ENCODE results near the gene SASS6.

The SASS6 gene

DNA sequence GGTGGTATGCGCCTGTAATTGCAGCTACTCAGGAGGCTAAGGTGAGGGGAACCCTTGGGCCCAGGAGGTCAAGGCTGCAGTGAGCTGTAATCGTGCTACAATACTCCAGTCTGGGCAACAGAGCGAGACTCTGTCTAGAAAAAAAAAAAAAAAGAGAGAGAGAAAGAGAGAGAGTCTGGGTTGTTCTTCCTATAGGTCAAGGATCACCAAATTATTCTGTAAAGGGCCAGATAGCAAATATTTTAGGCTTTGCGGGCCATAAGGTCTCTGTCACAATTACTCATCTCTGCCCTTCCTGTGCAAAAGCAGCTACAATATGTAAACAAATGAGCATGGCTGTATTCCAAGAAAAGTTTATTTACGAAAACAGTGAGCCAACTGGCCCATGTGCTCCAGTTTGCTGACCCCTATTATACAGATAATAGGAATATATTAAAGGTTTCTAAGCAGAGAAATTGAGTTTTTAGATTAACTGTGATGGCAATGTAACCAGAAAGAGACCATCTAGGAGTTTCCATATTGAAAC is 2.1 kb downstream of the SASS6 start:
- H3K36me3 ChIP-seq (ENCODE audit: control insufficient read depth, insufficient read depth, low read length) = no peaks in the 10 kb centered on the region
- DNase-seq (ENCODE audit: extremely low read depth, insufficient read length) = no peak
- peak overlapping the region; percentile 20; the same call in 1 of the 2 replicates for H3K4me3 ChIP-seq (replicated peaks; ENCODE audit: low read depth, low read length)
- no peaks in the 10 kb centered on the region for H3K27me3 ChIP-seq (replicated peaks; ENCODE audit: control insufficient read depth, insufficient read depth, low read length)
- TF ChIP-seq, protein P1, sequence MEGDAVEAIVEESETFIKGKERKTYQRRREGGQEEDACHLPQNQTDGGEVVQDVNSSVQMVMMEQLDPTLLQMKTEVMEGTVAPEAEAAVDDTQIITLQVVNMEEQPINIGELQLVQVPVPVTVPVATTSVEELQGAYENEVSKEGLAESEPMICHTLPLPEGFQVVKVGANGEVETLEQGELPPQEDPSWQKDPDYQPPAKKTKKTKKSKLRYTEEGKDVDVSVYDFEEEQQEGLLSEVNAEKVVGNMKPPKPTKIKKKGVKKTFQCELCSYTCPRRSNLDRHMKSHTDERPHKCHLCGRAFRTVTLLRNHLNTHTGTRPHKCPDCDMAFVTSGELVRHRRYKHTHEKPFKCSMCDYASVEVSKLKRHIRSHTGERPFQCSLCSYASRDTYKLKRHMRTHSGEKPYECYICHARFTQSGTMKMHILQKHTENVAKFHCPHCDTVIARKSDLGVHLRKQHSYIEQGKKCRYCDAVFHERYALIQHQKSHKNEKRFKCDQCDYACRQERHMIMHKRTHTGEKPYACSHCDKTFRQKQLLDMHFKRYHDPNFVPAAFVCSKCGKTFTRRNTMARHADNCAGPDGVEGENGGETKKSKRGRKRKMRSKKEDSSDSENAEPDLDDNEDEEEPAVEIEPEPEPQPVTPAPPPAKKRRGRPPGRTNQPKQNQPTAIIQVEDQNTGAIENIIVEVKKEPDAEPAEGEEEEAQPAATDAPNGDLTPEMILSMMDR (IDR thresholded peaks at IDR 0.05; ENCODE audit: insufficient read depth, low read length, poor library complexity, severe bottlenecking) = no peak

DNA sequence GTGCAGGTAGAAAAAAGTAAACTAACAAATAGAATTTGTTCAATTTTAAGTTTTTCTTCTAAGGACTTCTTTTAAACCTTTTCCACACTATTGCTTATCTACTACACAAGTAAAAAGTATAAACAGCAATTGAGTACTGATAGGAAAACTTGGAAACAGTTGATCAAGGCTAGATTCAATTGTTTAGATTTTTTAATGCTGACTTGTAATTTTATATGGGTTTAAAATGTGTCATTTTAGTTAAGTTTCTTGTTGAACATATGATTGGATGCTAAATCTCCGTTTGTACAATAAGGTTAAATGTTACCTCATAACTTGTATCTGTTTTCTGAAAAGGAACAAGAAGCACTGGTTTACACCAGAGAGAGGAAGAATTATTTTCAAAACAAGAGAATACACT is 5.5 kb downstream of the SASS6 start:
- Histone ChIP-seq H3K36me3 (ENCODE audit: control insufficient read depth, insufficient read depth, low read length) (no peaks in the 10 kb centered on the region; the same call in 1 of the 2 replicates), H3K4me3 (replicated peaks; ENCODE audit: low read depth, low read length) (no peak overlapping the region), H3K27me3 (replicated peaks; ENCODE audit: control insufficient read depth, insufficient read depth, low read length) (no peaks in the 10 kb centered on the region)
- DNase-seq (ENCODE audit: extremely low read depth, insufficient read length) = no peak
- TF ChIP-seq, protein P1 (IDR thresholded peaks at IDR 0.05; ENCODE audit: insufficient read depth, low read length, poor library complexity, severe bottlenecking) = no peak

DNA sequence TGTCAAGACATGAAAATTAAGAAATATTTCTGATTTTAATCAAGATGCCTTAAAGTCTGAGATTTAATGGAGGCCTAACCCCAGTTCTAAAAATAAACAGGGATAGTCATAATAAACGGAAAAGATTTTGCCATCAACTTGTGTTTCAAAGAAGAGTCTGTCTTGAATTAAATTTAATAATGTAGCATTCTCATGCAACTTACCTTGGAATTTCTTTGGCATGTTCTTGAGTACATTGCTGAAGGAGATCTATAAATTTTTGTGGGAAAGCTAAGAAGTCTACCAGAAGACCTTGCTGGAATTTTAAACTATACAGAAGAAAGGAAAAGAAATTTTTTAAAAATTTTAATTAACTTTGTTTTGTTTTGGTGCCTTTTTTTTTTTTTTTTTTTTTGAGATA is 10.6 kb downstream of the SASS6 start:
- Histone ChIP-seq H3K36me3 (ENCODE audit: control insufficient read depth, insufficient read depth, low read length) (peaks cover 2% of the 10 kb centered on the region), H3K27me3 (replicated peaks; ENCODE audit: control insufficient read depth, insufficient read depth, low read length) (no peaks in the 10 kb centered on the region), H3K4me3 (replicated peaks; ENCODE audit: low read depth, low read length) (no peak overlapping the region)
- TF ChIP-seq, protein P1 (IDR thresholded peaks at IDR 0.05; ENCODE audit: insufficient read depth, low read length, poor library complexity, severe bottlenecking) = no peak
- DNase-seq (ENCODE audit: extremely low read depth, insufficient read length) = no peak

DNA sequence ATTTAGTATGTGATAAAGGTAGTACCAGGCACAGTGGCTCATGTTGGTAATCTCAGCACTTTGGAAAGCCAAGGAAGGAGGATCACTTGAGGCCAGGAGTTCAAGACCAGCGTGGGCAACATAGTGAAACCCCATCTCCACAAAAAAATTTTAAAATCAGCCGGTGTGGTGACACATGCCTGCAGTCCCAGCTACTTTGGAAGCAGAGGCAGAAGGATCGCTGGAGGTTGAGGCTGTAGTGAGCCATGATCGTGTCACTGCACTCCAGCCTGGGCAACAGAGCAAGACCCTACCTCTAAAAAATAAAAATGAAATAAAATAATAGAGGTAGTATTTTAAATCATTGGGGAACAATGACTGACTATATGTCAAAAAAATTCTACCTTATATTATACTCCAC is 17.2 kb downstream of the SASS6 start:
- DNase-seq (ENCODE audit: extremely low read depth, insufficient read length) = no peak
- Histone ChIP-seq H3K4me3 (replicated peaks; ENCODE audit: low read depth, low read length) (no peak overlapping the region), H3K36me3 (ENCODE audit: control insufficient read depth, insufficient read depth, low read length) (peaks cover 2% of the 10 kb centered on the region), H3K27me3 (replicated peaks; ENCODE audit: control insufficient read depth, insufficient read depth, low read length) (no peaks in the 10 kb centered on the region)
- TF ChIP-seq, protein P1 (IDR thresholded peaks at IDR 0.05; ENCODE audit: insufficient read depth, low read length, poor library complexity, severe bottlenecking) = no peak

DNA sequence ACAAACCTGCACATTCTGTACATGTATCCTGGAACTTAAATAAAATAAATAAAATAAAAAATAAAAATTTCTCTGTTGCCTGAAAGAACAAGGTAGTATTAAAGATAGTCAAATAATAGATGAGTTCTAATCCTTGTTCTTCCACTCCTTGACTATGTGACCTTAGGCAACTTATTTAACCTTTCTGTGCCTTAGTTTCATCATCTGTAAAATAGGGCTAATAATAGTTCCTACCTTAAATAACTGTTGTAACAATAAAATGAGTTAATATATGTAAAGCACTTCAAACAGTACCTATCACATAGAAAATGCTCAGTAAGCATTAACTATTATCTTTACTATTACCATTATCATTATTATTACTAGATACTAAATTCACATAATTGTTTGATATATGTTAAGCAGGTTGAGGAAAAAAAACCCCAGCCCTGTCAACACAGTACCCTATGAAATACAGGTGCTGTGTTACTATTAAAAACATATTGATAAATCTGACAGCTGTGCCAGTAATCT is 23.1 kb downstream of the SASS6 start:
- no peaks in the 10 kb centered on the region; the same call in 1 of the 2 replicates for H3K36me3 ChIP-seq (ENCODE audit: control insufficient read depth, insufficient read depth, low read length)
- TF ChIP-seq, protein P1 (IDR thresholded peaks at IDR 0.05; ENCODE audit: insufficient read depth, low read length, poor library complexity, severe bottlenecking) = no peak

DNA sequence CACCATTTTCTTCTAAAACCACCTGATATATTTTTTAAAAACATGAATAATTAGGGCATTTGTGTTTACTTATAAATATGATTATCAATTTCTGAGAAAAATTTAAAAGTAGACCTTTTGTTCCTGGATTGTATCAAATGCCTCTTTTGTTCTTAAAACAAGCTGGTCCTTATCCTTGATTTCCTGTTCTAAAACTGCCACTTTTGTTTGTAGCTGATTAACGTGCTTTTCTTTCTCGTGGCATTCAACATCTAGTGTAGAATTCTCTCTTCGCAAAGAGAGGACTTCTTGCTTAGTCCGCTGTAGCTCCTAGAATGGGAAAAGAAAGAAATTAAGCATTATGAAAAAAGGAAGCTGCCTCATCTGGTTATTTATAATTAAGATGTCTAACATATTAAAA is 25.0 kb downstream of the SASS6 start:
- Histone ChIP-seq H3K27me3 (replicated peaks; ENCODE audit: control insufficient read depth, insufficient read depth, low read length) (no peaks in the 10 kb centered on the region), H3K36me3 (ENCODE audit: control insufficient read depth, insufficient read depth, low read length) (peaks cover 4% of the 10 kb centered on the region), H3K4me3 (replicated peaks; ENCODE audit: low read depth, low read length) (no peak overlapping the region)
- TF ChIP-seq, protein P1 (IDR thresholded peaks at IDR 0.05; ENCODE audit: insufficient read depth, low read length, poor library complexity, severe bottlenecking) = no peak
- DNase-seq (ENCODE audit: extremely low read depth, insufficient read length) = no peak

More for the DNA sequence above, 23.1 kb downstream of the SASS6 start:
- no peak for DNase-seq (ENCODE audit: extremely low read depth, insufficient read length)
- H3K27me3 ChIP-seq (replicated peaks; ENCODE audit: control insufficient read depth, insufficient read depth, low read length) = no peaks in the 10 kb centered on the region
- H3K4me3 ChIP-seq (replicated peaks; ENCODE audit: low read depth, low read length) = no peak overlapping the region

Measured in GM06990 (cell line).